Neural progenitor cell (in vitro differentiated cells): ENCODE measurements around the gene ARHGAP24. TPM values are rescaled to one million over a fixed set of nuclear protein-coding genes. Genes with fewer than 3 reads are reported as not detected.

Experiments
- DNase-seq: peaks from one replicate; pipeline ENCODE4 v3.0.0-alpha.2; 2016; ENCODE audit warnings: low spot score
- H2AFZ ChIP-seq: fragments of 200-600 bp; sonication (generic); replicated peaks from 2 replicates; pipeline ENCODE4 v1.6.1; 2016; ENCODE audit warnings: antibody characterized with exemption
- H3F3A ChIP-seq: fragments of 200-600 bp; sonication (generic); 2 replicates; pipeline ENCODE4 v1.6.1; 2016; ENCODE audit warnings: antibody characterized with exemption, low read depth
- H3K27ac ChIP-seq: fragments of 200-600 bp; sonication (generic); 2 replicates; pipeline ENCODE4 v1.5.1; 2016; ENCODE audit warnings: mild to moderate bottlenecking
- H3K27me3 ChIP-seq: fragments of 200-600 bp; sonication (generic); 2 replicates; pipeline ENCODE4 v1.6.1; 2016; ENCODE audit warnings: mild to moderate bottlenecking, moderate library complexity
- H3K36me3 ChIP-seq: fragments of 200-600 bp; sonication (generic); 2 replicates; pipeline ENCODE4 v1.5.1; 2016
- H3K4me1 ChIP-seq: fragments of 200-600 bp; sonication (generic); 2 replicates; pipeline ENCODE4 v1.6.1; 2016; ENCODE audit warnings: mixed run types
- H3K4me2 ChIP-seq: fragments of 200-600 bp; sonication (generic); 2 replicates; pipeline ENCODE4 v1.6.1; 2016
- H3K4me3 ChIP-seq: fragments of 200-600 bp; sonication (generic); 2 replicates; pipeline ENCODE4 v1.5.1; 2016
- H3K79me2 ChIP-seq: fragments of 200-600 bp; sonication (generic); 2 replicates; pipeline ENCODE4 v1.6.1; 2016; ENCODE audit warnings: low read depth
- H3K9ac ChIP-seq: fragments of 200-600 bp; sonication (generic); 2 replicates; pipeline ENCODE4 v1.6.1; 2016
- H3K9me3 ChIP-seq: fragments of 200-600 bp; sonication (generic); 2 replicates; pipeline ENCODE4 v1.5.1; 2016; ENCODE audit warnings: low read depth
- H4K20me1 ChIP-seq: fragments of 200-600 bp; sonication (generic); 2 replicates; pipeline ENCODE4 v1.6.1; 2016; ENCODE audit warnings: low read depth
- H3K27ac Mint-ChIP-seq: 3 replicates; pipeline ENCODE4 v1.8.0; 2021; ENCODE audit warnings: mixed read lengths
- H3K27me3 Mint-ChIP-seq: 2 replicates; pipeline ENCODE4 v1.8.0; 2022; ENCODE audit warnings: low read depth, mild to moderate bottlenecking, inconsistent platforms, moderate library complexity, mixed read lengths; ENCODE audit not compliant: insufficient read depth
- H3K36me3 Mint-ChIP-seq: 3 replicates; pipeline ENCODE4 v1.8.0; 2021; ENCODE audit warnings: mixed read lengths
- H3K4me1 Mint-ChIP-seq: 3 replicates; pipeline ENCODE4 v1.8.0; 2021; ENCODE audit warnings: mixed read lengths
- H3K4me3 Mint-ChIP-seq: 3 replicates; pipeline ENCODE4 v1.8.0; 2021; ENCODE audit warnings: mild to moderate bottlenecking, moderate library complexity, mixed read lengths
- H3K9me3 Mint-ChIP-seq: 3 replicates; pipeline ENCODE4 v1.8.0; 2020; ENCODE audit warnings: mixed read lengths
- CTCF ChIP-seq: fragments of 200-600 bp; sonication (generic); IDR thresholded peaks from 2 replicates; pipeline ENCODE4 v1.5.1; 2017; ENCODE audit warnings: antibody characterized with exemption, mild to moderate bottlenecking
- EZH2 ChIP-seq: fragments of 200-600 bp; sonication (generic); IDR thresholded peaks from 2 replicates; pipeline ENCODE4 v1.6.1; 2017; ENCODE audit warnings: antibody characterized with exemption, mild to moderate bottlenecking, moderate library complexity
- EZH2phosphoT487 ChIP-seq: fragments of 200-600 bp; sonication (generic); IDR thresholded peaks from 2 replicates; pipeline ENCODE4 v1.6.1; 2017; ENCODE audit warnings: antibody characterized with exemption
- total RNA-seq: library from RNA; depleted of rRNA; stranded (reverse); fragments of >200 nt; gene quantifications from 2 replicates; pipeline ENCODE4 v1.2.3, GENCODE V29; 2015; ENCODE audit warnings: low replicate concordance

The ARHGAP24 gene
- total RNA-seq, 1 donor from 2014 or later = 2.2 TPM

GRCh38 chr4:85478576-85478975, 3.6 kb downstream of the ARHGAP24 start:
- Histone ChIP-seq H3K79me2 (no peaks in the 10 kb centered on the region), H2AFZ (no peak overlapping the region), H3K9me3 (no peaks in the 10 kb centered on the region), H3F3A (peaks cover 13% of the 10 kb centered on the region), H3K27ac (no peak overlapping the region), H3K4me3 (no peak overlapping the region), H3K9ac (no peak overlapping the region), H3K4me1 (peaks cover 6% of the 10 kb centered on the region), H3K4me2 (no peak overlapping the region), H3K27me3 (peaks cover 33% of the 10 kb centered on the region), H4K20me1 (no peaks in the 10 kb centered on the region), H3K36me3 (no peaks in the 10 kb centered on the region)
- DNase-seq = no peak
- H3K27me3 Mint-ChIP-seq = peaks cover 3% of the 10 kb centered on the region
- peaks cover 19% of the 10 kb centered on the region for H3K4me1 Mint-ChIP-seq
- TF ChIP-seq CTCF (no peak), EZH2 (no peak), EZH2phosphoT487 (no peak)
- no peak overlapping the region for H3K27ac Mint-ChIP-seq
- no peaks in the 10 kb centered on the region for H3K36me3 Mint-ChIP-seq
- no peaks in the 10 kb centered on the region for H3K9me3 Mint-ChIP-seq
- H3K4me3 Mint-ChIP-seq = no peak overlapping the region

- Mint-ChIP-seq H3K27me3 (no peaks in the 10 kb centered on the region), H3K27ac (no peak overlapping the region), H3K36me3 (no peaks in the 10 kb centered on the region), H3K4me3 (no peak overlapping the region), H3K4me1 (peaks cover 8% of the 10 kb centered on the region), H3K9me3 (no peaks in the 10 kb centered on the region)
- Histone ChIP-seq H3F3A (peaks cover 6% of the 10 kb centered on the region), H3K79me2 (no peaks in the 10 kb centered on the region), H3K27me3 (peaks cover 8% of the 10 kb centered on the region), H3K4me2 (no peak overlapping the region), H3K27ac (no peak overlapping the region), H3K4me1 (no peaks in the 10 kb centered on the region), H3K36me3 (no peaks in the 10 kb centered on the region), H4K20me1 (no peaks in the 10 kb centered on the region), H3K9me3 (no peaks in the 10 kb centered on the region), H3K4me3 (no peak overlapping the region), H2AFZ (peak overlapping the region; percentile 34), H3K9ac (no peak overlapping the region)
- no peak for DNase-seq
- TF ChIP-seq CTCF (no peak), EZH2phosphoT487 (no peak), EZH2 (no peak)
Measured at GRCh38 chr4:85482010-85482738, 7.2 kb downstream of the ARHGAP24 start.

- no peaks in the 10 kb centered on the region for H3K9me3 Mint-ChIP-seq
- H4K20me1 ChIP-seq = no peaks in the 10 kb centered on the region
- TF ChIP-seq EZH2phosphoT487 (no peak), CTCF (no peak), EZH2 (no peak)
- no peaks in the 10 kb centered on the region for H3K36me3 ChIP-seq
- no peak for DNase-seq
- H3K4me2 ChIP-seq = no peak overlapping the region
- no peak overlapping the region for H3K9ac ChIP-seq
- peaks cover 19% of the 10 kb centered on the region for H3F3A ChIP-seq
- H3K4me1 Mint-ChIP-seq = peaks cover 32% of the 10 kb centered on the region
- H3K36me3 Mint-ChIP-seq = no peaks in the 10 kb centered on the region
- H3K9me3 ChIP-seq = no peaks in the 10 kb centered on the region
- no peak overlapping the region for H3K4me3 Mint-ChIP-seq
- no peaks in the 10 kb centered on the region for H3K27me3 Mint-ChIP-seq
- H3K27ac ChIP-seq = no peak overlapping the region
- H3K27me3 ChIP-seq = no peaks in the 10 kb centered on the region
- peak overlapping the region; percentile 75 for H3K27ac Mint-ChIP-seq
- H2AFZ ChIP-seq = no peak overlapping the region
- peaks cover 9% of the 10 kb centered on the region for H3K4me1 ChIP-seq
- no peak overlapping the region for H3K4me3 ChIP-seq
- H3K79me2 ChIP-seq = no peaks in the 10 kb centered on the region
Measured at GRCh38 chr4:85486425-85487086, 11.6 kb downstream of the ARHGAP24 start.
